Measurements from ENCODE around the gene PLEKHA3. TPM values are rescaled to one million over a fixed set of nuclear protein-coding genes. Genes with fewer than 3 reads are reported as not detected.

Gene PLEKHA3
- total RNA-seq, 1 donor: 8.6 TPM

GRCh38 chr2:178491612-178492011, 11.4 kb downstream of the PLEKHA3 start:
- TF ChIP-seq, protein P1, sequence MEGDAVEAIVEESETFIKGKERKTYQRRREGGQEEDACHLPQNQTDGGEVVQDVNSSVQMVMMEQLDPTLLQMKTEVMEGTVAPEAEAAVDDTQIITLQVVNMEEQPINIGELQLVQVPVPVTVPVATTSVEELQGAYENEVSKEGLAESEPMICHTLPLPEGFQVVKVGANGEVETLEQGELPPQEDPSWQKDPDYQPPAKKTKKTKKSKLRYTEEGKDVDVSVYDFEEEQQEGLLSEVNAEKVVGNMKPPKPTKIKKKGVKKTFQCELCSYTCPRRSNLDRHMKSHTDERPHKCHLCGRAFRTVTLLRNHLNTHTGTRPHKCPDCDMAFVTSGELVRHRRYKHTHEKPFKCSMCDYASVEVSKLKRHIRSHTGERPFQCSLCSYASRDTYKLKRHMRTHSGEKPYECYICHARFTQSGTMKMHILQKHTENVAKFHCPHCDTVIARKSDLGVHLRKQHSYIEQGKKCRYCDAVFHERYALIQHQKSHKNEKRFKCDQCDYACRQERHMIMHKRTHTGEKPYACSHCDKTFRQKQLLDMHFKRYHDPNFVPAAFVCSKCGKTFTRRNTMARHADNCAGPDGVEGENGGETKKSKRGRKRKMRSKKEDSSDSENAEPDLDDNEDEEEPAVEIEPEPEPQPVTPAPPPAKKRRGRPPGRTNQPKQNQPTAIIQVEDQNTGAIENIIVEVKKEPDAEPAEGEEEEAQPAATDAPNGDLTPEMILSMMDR (IDR thresholded peaks at IDR 0.05; ENCODE audit: insufficient read depth, low read depth, low read length): no peak
- H3K4me3 ChIP-seq (ENCODE audit: low read depth, low read length): no peak overlapping the region
- DNase-seq (ENCODE audit: low read depth): no peak

DNA sequence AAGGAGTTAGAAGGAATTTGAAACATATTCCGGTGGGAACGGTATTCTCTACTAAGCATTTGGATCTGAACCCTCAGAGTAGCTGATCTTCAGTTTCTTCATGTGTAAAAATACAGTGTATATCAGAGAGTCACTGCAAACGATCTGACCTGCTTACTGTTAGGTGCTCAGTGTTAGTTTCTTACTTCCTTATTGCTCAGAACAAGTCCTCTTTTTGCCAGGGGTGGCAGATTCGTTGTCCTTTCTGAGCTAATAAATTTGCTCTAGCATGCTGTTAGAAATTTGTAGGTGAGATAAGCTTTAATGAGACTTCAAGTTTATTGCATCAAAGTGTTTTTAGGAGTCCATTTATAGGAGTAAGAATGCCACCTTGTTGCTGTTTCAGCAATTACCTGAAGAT, 15.8 kb downstream of the PLEKHA3 start:
- TF ChIP-seq, protein P1 (IDR thresholded peaks at IDR 0.05; ENCODE audit: insufficient read depth, low read depth, low read length): no peak
- DNase-seq (ENCODE audit: low read depth): no peak
- H3K4me3 ChIP-seq (ENCODE audit: low read depth, low read length): no peak overlapping the region

GRCh38 chr2:178498137-178498536, 17.9 kb downstream of the PLEKHA3 start:
- H3K4me3 ChIP-seq (ENCODE audit: low read depth, low read length): no peak overlapping the region
- TF ChIP-seq, protein P1 (IDR thresholded peaks at IDR 0.05; ENCODE audit: insufficient read depth, low read depth, low read length): no peak
- DNase-seq (ENCODE audit: low read depth): no peak

- TF ChIP-seq, protein P1 (IDR thresholded peaks at IDR 0.05; ENCODE audit: insufficient read depth, low read depth, low read length): no peak
- no peak overlapping the region for H3K4me3 ChIP-seq (ENCODE audit: low read depth, low read length)
- no peak for DNase-seq (ENCODE audit: low read depth)
Measured at GRCh38 chr2:178499640-178500039, 19.4 kb downstream of the PLEKHA3 start.

DNA sequence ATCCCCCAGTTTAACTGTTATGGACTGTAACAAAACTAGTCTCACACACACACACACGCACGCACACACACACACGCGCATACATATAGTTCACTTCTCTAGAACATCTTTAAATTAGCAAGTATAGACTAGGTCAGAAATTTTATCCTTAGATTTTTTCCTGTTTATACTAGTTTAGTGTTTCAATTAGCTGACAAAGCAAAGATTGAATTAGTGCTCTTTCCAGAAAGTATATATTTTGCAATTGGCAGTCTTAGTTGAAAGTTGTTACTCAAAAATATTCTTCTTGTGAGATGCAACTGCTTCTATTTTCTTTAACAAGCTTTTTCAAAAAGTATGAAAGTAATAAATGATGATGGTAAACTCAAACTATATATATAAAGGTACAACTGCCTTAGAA, 22.5 kb downstream of the PLEKHA3 start:
- TF ChIP-seq, protein P1 (IDR thresholded peaks at IDR 0.05; ENCODE audit: insufficient read depth, low read depth, low read length): no peak
- H3K4me3 ChIP-seq (ENCODE audit: low read depth, low read length): no peak overlapping the region
- no peak for DNase-seq (ENCODE audit: low read depth)

DNA sequence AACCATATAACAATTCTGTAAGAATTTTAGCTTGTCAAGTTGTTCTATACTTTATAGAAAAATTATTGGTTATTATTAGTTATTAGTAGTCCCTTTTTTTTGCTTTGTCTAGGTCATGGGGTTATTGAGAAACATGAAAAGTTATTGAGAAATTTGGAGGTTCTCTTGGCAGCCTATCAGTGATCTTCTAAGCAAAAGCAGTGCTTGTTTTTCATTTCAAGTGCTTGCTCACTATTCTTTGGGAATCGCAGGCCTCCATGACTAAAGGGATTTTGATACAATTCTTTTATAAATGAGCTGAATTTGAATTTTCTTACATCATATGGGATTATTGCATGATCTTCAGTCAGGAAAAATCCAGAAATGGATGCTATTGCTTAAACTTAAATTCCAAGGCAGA, 25.8 kb downstream of the PLEKHA3 start:
- H3K4me3 ChIP-seq (ENCODE audit: low read depth, low read length): no peak overlapping the region
- TF ChIP-seq, protein P1 (IDR thresholded peaks at IDR 0.05; ENCODE audit: insufficient read depth, low read depth, low read length): no peak
- no peak for DNase-seq (ENCODE audit: low read depth)

DNA sequence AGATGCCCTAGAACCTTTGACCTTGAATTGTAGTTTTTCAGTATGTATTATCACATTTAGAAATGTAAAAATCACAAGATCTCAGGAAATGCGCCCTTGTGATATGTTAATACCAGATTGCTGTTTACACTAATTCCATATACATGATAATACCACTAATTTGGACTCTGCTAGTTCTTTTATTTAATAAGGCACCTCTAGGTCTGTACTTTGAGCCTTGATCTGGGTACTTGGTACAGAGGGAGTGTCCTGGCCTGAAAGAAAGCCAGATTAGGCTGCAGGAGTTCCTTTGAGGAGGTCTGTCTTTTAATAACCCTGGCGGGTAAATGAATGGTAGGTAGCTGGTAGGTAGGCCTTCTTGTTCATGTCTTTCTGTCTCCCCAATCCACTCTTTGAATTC, 26.3 kb downstream of the PLEKHA3 start:
- H3K4me3 ChIP-seq (ENCODE audit: low read depth, low read length): no peak overlapping the region
- TF ChIP-seq, protein P1 (IDR thresholded peaks at IDR 0.05; ENCODE audit: insufficient read depth, low read depth, low read length): no peak
- DNase-seq (ENCODE audit: low read depth): no peak

All from fibroblast of villous mesenchyme (primary cell).